HepG2 (cell line): ENCODE results near the gene CORO7. TPM values are rescaled to one million over a fixed set of nuclear protein-coding genes. Genes with fewer than 3 reads are reported as not detected.
A peak's percentile ranks its signal among the peaks of the same experiment; 100 is the strongest.

Experiments
- AGO1 ChIP-seq: fragments of 200-400 bp; formaldehyde crosslinking; IDR thresholded peaks from 2 replicates; pipeline ENCODE4 v1.6.1; 2017; ENCODE audit warnings: mild to moderate bottlenecking, low read depth, low read length, moderate library complexity; ENCODE audit not compliant: poor library complexity, severe bottlenecking
- ATF5 ChIP-seq: sonication (generic); formaldehyde crosslinking; IDR thresholded peaks from 2 replicates; pipeline ENCODE4 v1.4.0; 2020; ENCODE audit warnings: mild to moderate bottlenecking, low read depth, missing genetic modification reagents
- ATM ChIP-seq: fragments of 450-650 bp; IDR thresholded peaks from 2 replicates; pipeline ENCODE4 v1.7.1; 2017; ENCODE audit warnings: mild to moderate bottlenecking, borderline replicate concordance
- CEBPG ChIP-seq: IDR thresholded peaks from 2 replicates; pipeline ENCODE4 v1.6.1; 2016
- HOMEZ ChIP-seq: IDR thresholded peaks from 2 replicates; pipeline ENCODE4 v1.6.1; 2016; ENCODE audit warnings: low read depth
- MIXL1 ChIP-seq: IDR thresholded peaks from 2 replicates; pipeline ENCODE4 v1.6.1; 2016
- MLX ChIP-seq: IDR thresholded peaks from 2 replicates; pipeline ENCODE4 v1.6.1; 2016
- NBN ChIP-seq: fragments of 450-650 bp; conservative IDR thresholded peaks from 2 replicates; pipeline ENCODE4 v1.6.1; 2017
- NFKB2 ChIP-seq: sonication (generic); formaldehyde crosslinking; IDR thresholded peaks from 2 replicates; pipeline ENCODE4 v1.4.0; 2020; ENCODE audit warnings: missing genetic modification reagents, borderline replicate concordance
- NONO ChIP-seq, 2 experiments: fragments of 450-650 bp in 1 of 2; sonication (generic) in 1 of 2; formaldehyde crosslinking in 1 of 2; IDR thresholded peaks in 1 of 2; conservative IDR thresholded peaks in 1 of 2; 2 replicates each; pipeline versions ENCODE4 v1.6.1 to v1.8.0; 2017 to 2022; ENCODE audit warnings: mild to moderate bottlenecking in 1 of 2, missing genetic modification reagents in 1 of 2, moderate library complexity in 1 of 2
- RAD21 ChIP-seq: fragments of 450-650 bp; formaldehyde crosslinking; IDR thresholded peaks from 2 replicates; pipeline ENCODE4 v1.5.0; 2020; ENCODE audit warnings: mild to moderate bottlenecking
- TEAD3 ChIP-seq: optimal IDR thresholded peaks from 2 replicates; pipeline ENCODE3; 2016; ENCODE audit warnings: borderline replicate concordance
- ZFP36L1 ChIP-seq: sonication (generic); formaldehyde crosslinking; IDR thresholded peaks from 2 replicates; pipeline ENCODE4 v1.8.0; 2022; ENCODE audit warnings: mild to moderate bottlenecking, missing genetic modification reagents, moderate library complexity
- ZNF317 ChIP-seq: sonication (generic); formaldehyde crosslinking; IDR thresholded peaks from 2 replicates; pipeline ENCODE4 v1.5.0; 2020; ENCODE audit warnings: mild to moderate bottlenecking, missing genetic modification reagents
- ZNF318 ChIP-seq: sonication (generic); formaldehyde crosslinking; IDR thresholded peaks from 2 replicates; pipeline ENCODE4 v1.4.0; 2020; ENCODE audit warnings: mild to moderate bottlenecking, missing genetic modification reagents
- ZNF331 ChIP-seq: sonication (generic); formaldehyde crosslinking; IDR thresholded peaks from 2 replicates; pipeline ENCODE4 v1.4.0; 2020; ENCODE audit warnings: missing genetic modification reagents
- ZNF382 ChIP-seq: sonication (generic); formaldehyde crosslinking; IDR thresholded peaks from 2 replicates; pipeline ENCODE4 v1.5.0; 2020; ENCODE audit warnings: missing genetic modification reagents, mild to moderate bottlenecking, borderline replicate concordance
- ZNF580 ChIP-seq: IDR thresholded peaks from 2 replicates; pipeline ENCODE4 v1.6.1; 2016; ENCODE audit warnings: low read depth, borderline replicate concordance
- ZSCAN20 ChIP-seq: sonication (generic); formaldehyde crosslinking; IDR thresholded peaks from 2 replicates; pipeline ENCODE4 v1.4.0; 2020; ENCODE audit warnings: missing genetic modification reagents, mild to moderate bottlenecking, borderline replicate concordance
- polyA plus RNA-seq, 8 experiments: library from polyadenylated mRNA; depleted of rRNA in 3 of 8; stranded (reverse) in 7 of 8; unstranded in 1 of 8; fragments of >200 nt; fragmentation: Illumina TruSeq in 4 of 8; extraction: Trizol in 4 of 8; gene quantifications; 2 replicates each; pipeline versions ENCODE4 v1.2.1 to v1.2.3, GENCODE V29; 2011 to 2016; ENCODE audit warnings: low read depth in 4 of 8, missing spikeins in 1 of 8, mixed read lengths in 1 of 8; ENCODE audit not compliant: insufficient read depth in 1 of 8
- total RNA-seq, 5 experiments: library from RNA; depleted of rRNA; stranded (reverse); fragments of >200 nt; fragmentation: Illumina TruSeq; extraction: Trizol; gene quantifications; 2 replicates each; pipeline ENCODE4 v1.2.3, GENCODE V29; 2016; ENCODE audit warnings: low read depth in 1 of 5

The CORO7 gene
- total and polyA plus RNA-seq, 2 of the 13 experiments (the other 11 are each of a cell fraction or from before 2014, with no cell fraction given), result 9.9 to 14.3 TPM

GRCh38 chr16:4328046-4328781 lies 88.2 kb downstream of the CORO7 start (continued):
- no peak for TF ChIP-seq ATF5
- no peak for TF ChIP-seq ZFP36L1 (CRISPR knock-in tag)
- TF ChIP-seq ATM, result no peak
- peak; percentile 36; the same call in 1 of the 2 replicates for TF ChIP-seq NFKB2 (CRISPR knock-in tag)
- no peak for TF ChIP-seq NBN
- peak; percentile 23; the same call in 1 of the 2 replicates for TF ChIP-seq HOMEZ (CRISPR knock-in tag)
- TF ChIP-seq ZNF317, result peak; percentile 57; the same call in 1 of the 2 replicates
- no peak for TF ChIP-seq MLX (CRISPR knock-in tag)
- 0 out of 2 replicates have a peak, but pooled peaks have one; percentile 66 for TF ChIP-seq ZSCAN20 (CRISPR knock-in tag)
- TF ChIP-seq ZNF331 (CRISPR knock-in tag), result peak; percentile 94
- peak; percentile 51; the same call in 1 of the 2 replicates for TF ChIP-seq MIXL1 (CRISPR knock-in tag)
- TF ChIP-seq CEBPG (CRISPR knock-in tag), result peak; percentile 43
- TF ChIP-seq ZNF580, result peak; percentile 89
- peak; percentile 47 for TF ChIP-seq AGO1
- no peak for TF ChIP-seq NONO (IDR thresholded peaks at IDR 0.05)
- peak; percentile 68; the same call in 1 of the 2 replicates for TF ChIP-seq NONO (CRISPR knock-in tag; conservative IDR thresholded peaks at IDR 0.05)
- TF ChIP-seq TEAD3 (CRISPR knock-in tag), result peak; percentile 42
- no peak for TF ChIP-seq ZNF318 (CRISPR knock-in tag)
- no peak for TF ChIP-seq ZNF382 (CRISPR knock-in tag)
- TF ChIP-seq RAD21 (CRISPR knock-in tag), result peak; percentile 94
